SK-N-SH (cell line): ENCODE results near the gene RGL1. TPM values are rescaled to one million over a fixed set of nuclear protein-coding genes. Genes with fewer than 3 reads are reported as not detected.

Experiments
- CTCF ChIA-PET: fragments of 300-600, 350-600 bp; formaldehyde crosslinking; extraction: SDS; loops from one replicate; lab custom pipeline; 2021; lab: Yijun Ruan, JAX
- POLR2A ChIA-PET: fragments of 350-600 bp; sonication (Branson Sonifier 250); formaldehyde crosslinking; extraction: SDS; loops from one replicate; lab custom pipeline; 2020; ENCODE audit warnings: antibody characterized with exemption, inconsistent platforms; lab: Yijun Ruan, JAX
- DNase-seq: peaks from one replicate; pipeline ENCODE4 v3.0.0; 2012
- H2AFZ ChIP-seq: fragments of 200-600 bp; sonication (generic); 2 replicates; pipeline ENCODE4 v1.8.1; 2016; ENCODE audit warnings: antibody characterized with exemption, mild to moderate bottlenecking, low read depth
- H3F3A ChIP-seq: fragments of 200-600 bp; sonication (generic); replicated peaks from 2 replicates; pipeline ENCODE3; 2016; ENCODE audit warnings: antibody characterized with exemption, mild to moderate bottlenecking; ENCODE audit not compliant: insufficient read depth
- H3K27ac ChIP-seq, 2 experiments: fragments of 200-500 bp in 1 of 2; fragments of 200-600 bp in 1 of 2; sonication (Bioruptor generic) in 1 of 2; sonication (generic), shearing (Covaris generic) in 1 of 2; 2 replicates each; pipeline versions ENCODE4 v1.5.1 to v1.6.1; 2014 to 2016; ENCODE audit warnings: low read depth in 2 of 2, inconsistent platforms in 1 of 2, low read length in 1 of 2, mild to moderate bottlenecking in 1 of 2, mixed read lengths in 1 of 2
- H3K27me3 ChIP-seq: fragments of 200-600 bp; sonication (generic), shearing (Covaris generic); 2 replicates; pipeline ENCODE4 v1.6.1; 2016; ENCODE audit warnings: mixed run types; ENCODE audit not compliant: insufficient read depth
- H3K36me3 ChIP-seq, 2 experiments: fragments of 200-500 bp in 1 of 2; fragments of 200-600 bp in 1 of 2; sonication (Bioruptor generic) in 1 of 2; sonication (generic) in 1 of 2; replicated peaks in 1 of 2; 2 replicates each; pipeline versions ENCODE3 to v1.5.1; 2014 to 2016; ENCODE audit warnings: low read length in 1 of 2, mild to moderate bottlenecking in 1 of 2; ENCODE audit not compliant: insufficient read depth in 2 of 2, control insufficient read depth in 1 of 2
- H3K4me1 ChIP-seq, 2 experiments: fragments of 200-500 bp in 1 of 2; fragments of 200-600 bp in 1 of 2; sonication (Bioruptor generic) in 1 of 2; sonication (generic), shearing (Covaris generic) in 1 of 2; 2 replicates each; pipeline versions ENCODE4 v1.5.1 to v1.6.1; 2014 to 2016; ENCODE audit warnings: low read depth in 1 of 2, low read length in 1 of 2, mixed run types in 1 of 2; ENCODE audit not compliant: insufficient read depth in 2 of 2, control insufficient read depth in 1 of 2
- H3K4me2 ChIP-seq: fragments of 200-600 bp; sonication (generic), shearing (Covaris generic); 2 replicates; pipeline ENCODE4 v1.6.1; 2017; ENCODE audit warnings: mixed run types
- H3K4me3 ChIP-seq, 2 experiments: fragments of 200-500 bp in 1 of 2; fragments of 200-600 bp in 1 of 2; sonication (Bioruptor generic) in 1 of 2; sonication (generic), shearing (Covaris generic) in 1 of 2; 2 replicates each; pipeline versions ENCODE4 v1.5.1 to v1.8.1; 2014 to 2016; ENCODE audit warnings: low read depth in 2 of 2, inconsistent platforms in 1 of 2, low read length in 1 of 2, mild to moderate bottlenecking in 1 of 2, mixed read lengths in 1 of 2, moderate library complexity in 1 of 2
- H3K79me2 ChIP-seq: fragments of 200-600 bp; sonication (generic); 2 replicates; pipeline ENCODE4 v1.8.1; 2017; ENCODE audit warnings: mild to moderate bottlenecking; ENCODE audit not compliant: insufficient read depth
- H3K9ac ChIP-seq: fragments of 200-600 bp; sonication (generic); 2 replicates; pipeline ENCODE4 v1.6.1; 2017; ENCODE audit warnings: mixed run types
- H3K9me2 ChIP-seq: fragments of 200-600 bp; sonication (generic); 2 replicates; pipeline ENCODE4 v1.6.1; 2017; ENCODE audit warnings: mixed run types
- H3K9me3 ChIP-seq: fragments of 200-600 bp; sonication (generic); 2 replicates; pipeline ENCODE4 v1.6.1; 2017; ENCODE audit warnings: mixed run types, mild to moderate bottlenecking, moderate library complexity
- H4K20me1 ChIP-seq: fragments of 200-600 bp; sonication (generic); 2 replicates; pipeline ENCODE4 v1.6.1; 2017; ENCODE audit warnings: mild to moderate bottlenecking, mixed run types; ENCODE audit not compliant: insufficient read depth
- CHD2 ChIP-seq: fragments of 150-350 bp; IDR thresholded peaks from 2 replicates; pipeline ENCODE4 v1.6.1; 2018; ENCODE audit warnings: low read length; ENCODE audit not compliant: partially characterized antibody
- ELF1 ChIP-seq: IDR thresholded peaks from 2 replicates; pipeline ENCODE4 v1.4.0; 2012
- EP300 ChIP-seq, 2 experiments: IDR thresholded peaks; 2 replicates each; pipeline versions ENCODE4 v1.4.0 to v1.6.1; 2012; ENCODE audit warnings: borderline replicate concordance in 1 of 2, low read depth in 1 of 2, low read length in 1 of 2
- EZH2phosphoT487 ChIP-seq: fragments of 200-600 bp; sonication (generic); IDR thresholded peaks from 2 replicates; pipeline ENCODE4 v1.6.1; 2017; ENCODE audit warnings: low read depth, mixed run types, mild to moderate bottlenecking, antibody characterized with exemption, moderate library complexity, borderline replicate concordance
- FOSL2 ChIP-seq: IDR thresholded peaks from 2 replicates; pipeline ENCODE4 v1.4.0; 2012; ENCODE audit warnings: low read depth, mild to moderate bottlenecking, moderate library complexity, borderline replicate concordance
- FOXJ3 ChIP-seq: sonication (generic); formaldehyde crosslinking; IDR thresholded peaks from 2 replicates; pipeline ENCODE4 v1.5.1; 2020; ENCODE audit warnings: mild to moderate bottlenecking, missing genetic modification reagents
- FOXM1 ChIP-seq: IDR thresholded peaks from 2 replicates; pipeline ENCODE4 v1.4.0; 2012; ENCODE audit warnings: low read depth, mild to moderate bottlenecking
- GABPA ChIP-seq: IDR thresholded peaks from 2 replicates; pipeline ENCODE4 v1.4.0; 2012; ENCODE audit warnings: low read depth, mild to moderate bottlenecking
- GATA2 ChIP-seq: sonication (generic); formaldehyde crosslinking; IDR thresholded peaks from 2 replicates; pipeline ENCODE4 v1.5.0; 2020; ENCODE audit warnings: mild to moderate bottlenecking, missing genetic modification reagents
- IRF3 ChIP-seq: fragments of 150-350 bp; IDR thresholded peaks from 2 replicates; pipeline ENCODE4 v1.6.1; 2016; ENCODE audit warnings: mild to moderate bottlenecking, low read depth, low read length
- JUND ChIP-seq: IDR thresholded peaks from 2 replicates; pipeline ENCODE4 v1.4.0; 2012
- MAX ChIP-seq: IDR thresholded peaks from 2 replicates; pipeline ENCODE4 v1.4.0; 2012; ENCODE audit warnings: low read depth
- MXI1 ChIP-seq: IDR thresholded peaks from 2 replicates; pipeline ENCODE4 v1.6.1; 2012; ENCODE audit warnings: mild to moderate bottlenecking, low read depth, low read length, improper control_type of control experiment
- NFIC ChIP-seq: IDR thresholded peaks from 2 replicates; pipeline ENCODE4 v1.4.0; 2012; ENCODE audit warnings: borderline replicate concordance
- NRF1 ChIP-seq: IDR thresholded peaks from 2 replicates; pipeline ENCODE4 v1.6.1; 2012; ENCODE audit warnings: low read depth, mild to moderate bottlenecking, low read length
- POLR2AphosphoS5 ChIP-seq: IDR thresholded peaks from 2 replicates; pipeline ENCODE4 v1.6.1; 2012; ENCODE audit warnings: low read depth, low read length
- RCOR1 ChIP-seq: fragments of 150-350 bp; IDR thresholded peaks from 2 replicates; pipeline ENCODE4 v1.6.1; 2017; ENCODE audit warnings: antibody characterized with exemption, low read length
- RFX5 ChIP-seq: IDR thresholded peaks from 2 replicates; pipeline ENCODE4 v1.6.1; 2012; ENCODE audit warnings: mild to moderate bottlenecking, improper control_type of control experiment, low read length
- RXRA ChIP-seq: IDR thresholded peaks from 2 replicates; pipeline ENCODE4 v1.4.0; 2012; ENCODE audit warnings: low read depth, mild to moderate bottlenecking, borderline replicate concordance
- SIN3A ChIP-seq: IDR thresholded peaks from 2 replicates; pipeline ENCODE4 v1.6.1; 2012; ENCODE audit warnings: low read depth, mild to moderate bottlenecking, low read length, moderate library complexity, borderline replicate concordance
- SMC3 ChIP-seq: IDR thresholded peaks from 2 replicates; pipeline ENCODE4 v1.6.1; 2012; ENCODE audit warnings: low read depth, low read length, improper control_type of control experiment
- TAF1 ChIP-seq: IDR thresholded peaks from 2 replicates; pipeline ENCODE4 v1.6.1; 2012; ENCODE audit warnings: low read depth, mild to moderate bottlenecking, low read length, moderate library complexity, borderline replicate concordance
- TCF12 ChIP-seq: IDR thresholded peaks from 2 replicates; pipeline ENCODE4 v1.4.0; 2012
- TEAD4 ChIP-seq: IDR thresholded peaks from 2 replicates; pipeline ENCODE4 v1.4.0; 2012; ENCODE audit warnings: mild to moderate bottlenecking, borderline replicate concordance; ENCODE audit not compliant: insufficient read depth
- USF1 ChIP-seq: IDR thresholded peaks from 2 replicates; pipeline ENCODE4 v1.4.0; 2012; ENCODE audit warnings: low read depth, borderline replicate concordance
- YY1 ChIP-seq: IDR thresholded peaks from 2 replicates; pipeline ENCODE4 v1.4.0; 2012; ENCODE audit warnings: low read depth, mild to moderate bottlenecking
- WGBS: methylation state at CpG from one replicate; pipeline ENCODE4 v1.1.6; 2017; ENCODE audit warnings: low lambda C conversion rate; 5-methylcytosine and 5-hydroxymethylcytosine counted together
- polyA plus RNA-seq, 3 experiments: library from polyadenylated mRNA; depleted of rRNA; stranded (reverse); fragments of >200 nt; gene quantifications; 2 replicates each; pipeline ENCODE4 v1.2.3, GENCODE V29; 2012
- TF ChIP-seq, protein P1 (sequence below): fragments of 200-600 bp; sonication (generic); IDR thresholded peaks from 2 replicates; pipeline ENCODE4 v1.6.1; 2017; ENCODE audit warnings: antibody characterized with exemption, mild to moderate bottlenecking, moderate library complexity
- TF ChIP-seq, protein P2 (sequence below): fragments of 150-350 bp; IDR thresholded peaks from 2 replicates; pipeline ENCODE4 v1.6.1; 2017; ENCODE audit warnings: antibody characterized with exemption, low read length, low read depth, borderline replicate concordance

RGL1 gene
- polyA plus RNA-seq, 1 of the 3 experiments (the other 2 are of a cell fraction) = 8.3 TPM

- TF ChIP-seq RCOR1 = no peak
- TF ChIP-seq RFX5 = no peak
- no peak for TF ChIP-seq TAF1
- TF ChIP-seq SIN3A = no peak
- no peak for TF ChIP-seq GABPA
- peak; percentile 48; the same call in 1 of the 2 replicates for TF ChIP-seq FOSL2
- TF ChIP-seq YY1 = no peak
- TF ChIP-seq, protein P1, sequence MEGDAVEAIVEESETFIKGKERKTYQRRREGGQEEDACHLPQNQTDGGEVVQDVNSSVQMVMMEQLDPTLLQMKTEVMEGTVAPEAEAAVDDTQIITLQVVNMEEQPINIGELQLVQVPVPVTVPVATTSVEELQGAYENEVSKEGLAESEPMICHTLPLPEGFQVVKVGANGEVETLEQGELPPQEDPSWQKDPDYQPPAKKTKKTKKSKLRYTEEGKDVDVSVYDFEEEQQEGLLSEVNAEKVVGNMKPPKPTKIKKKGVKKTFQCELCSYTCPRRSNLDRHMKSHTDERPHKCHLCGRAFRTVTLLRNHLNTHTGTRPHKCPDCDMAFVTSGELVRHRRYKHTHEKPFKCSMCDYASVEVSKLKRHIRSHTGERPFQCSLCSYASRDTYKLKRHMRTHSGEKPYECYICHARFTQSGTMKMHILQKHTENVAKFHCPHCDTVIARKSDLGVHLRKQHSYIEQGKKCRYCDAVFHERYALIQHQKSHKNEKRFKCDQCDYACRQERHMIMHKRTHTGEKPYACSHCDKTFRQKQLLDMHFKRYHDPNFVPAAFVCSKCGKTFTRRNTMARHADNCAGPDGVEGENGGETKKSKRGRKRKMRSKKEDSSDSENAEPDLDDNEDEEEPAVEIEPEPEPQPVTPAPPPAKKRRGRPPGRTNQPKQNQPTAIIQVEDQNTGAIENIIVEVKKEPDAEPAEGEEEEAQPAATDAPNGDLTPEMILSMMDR = no peak
- no peak for TF ChIP-seq MXI1
- peak in 1 of 2 experiments; percentile 21; a peak in 1 of 4 replicates for TF ChIP-seq EP300 (IDR thresholded peaks at IDR 0.05; ENCODE audit: borderline replicate concordance in 1 of 2, low read depth in 1 of 2, low read length in 1 of 2)
- TF ChIP-seq, protein P2, sequence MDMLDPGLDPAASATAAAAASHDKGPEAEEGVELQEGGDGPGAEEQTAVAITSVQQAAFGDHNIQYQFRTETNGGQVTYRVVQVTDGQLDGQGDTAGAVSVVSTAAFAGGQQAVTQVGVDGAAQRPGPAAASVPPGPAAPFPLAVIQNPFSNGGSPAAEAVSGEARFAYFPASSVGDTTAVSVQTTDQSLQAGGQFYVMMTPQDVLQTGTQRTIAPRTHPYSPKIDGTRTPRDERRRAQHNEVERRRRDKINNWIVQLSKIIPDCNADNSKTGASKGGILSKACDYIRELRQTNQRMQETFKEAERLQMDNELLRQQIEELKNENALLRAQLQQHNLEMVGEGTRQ = no peak
- TF ChIP-seq CHD2 = no peak
- 0 out of 2 replicates have a peak, but pooled peaks have one; percentile 12 for TF ChIP-seq POLR2AphosphoS5
- no peak for TF ChIP-seq ELF1
- peak; percentile 42; the same call in 1 of the 2 replicates for TF ChIP-seq TEAD4
- TF ChIP-seq TCF12 = peak; percentile 69
- peak; percentile 33; the same call in 1 of the 2 replicates for TF ChIP-seq RXRA
- peak; percentile 22; the same call in 1 of the 2 replicates for TF ChIP-seq JUND
- no peak for TF ChIP-seq FOXM1
- peak; percentile 65 for TF ChIP-seq NFIC
- no peak for TF ChIP-seq FOXJ3 (CRISPR knock-in tag)
- no peak for TF ChIP-seq MAX
- TF ChIP-seq NRF1 = no peak
- TF ChIP-seq IRF3 = no peak
- TF ChIP-seq USF1 = no peak
- TF ChIP-seq GATA2 = no peak
- no peak for TF ChIP-seq SMC3
- TF ChIP-seq EZH2phosphoT487 = no peak
- Histone ChIP-seq H3K4me2 (peak overlapping the region; percentile 47; the same call in 1 of the 2 replicates), H3K36me3 (no peaks in the 10 kb centered on the region), H3K27ac (peak overlapping the region; percentile 79 to 95), H4K20me1 (no peaks in the 10 kb centered on the region), H3K79me2 (0 out of 2 replicates have a peak, but pooled peaks cover 16% of the 10 kb centered on the region), H3F3A (peaks cover 20% of the 10 kb centered on the region), H3K4me3 (peak overlapping the region in 1 of 2 experiments; percentile 16; a peak in 1 of 4 replicates), H3K9me2 (no peaks in the 10 kb centered on the region), H3K4me1 (peaks cover 17 to 22% of the 10 kb centered on the region in 2 experiments), H3K9ac (no peak overlapping the region; the same call in 1 of the 2 replicates), H3K27me3 (no peaks in the 10 kb centered on the region), H3K9me3 (no peaks in the 10 kb centered on the region), H2AFZ (peak overlapping the region; percentile 32; the same call in 1 of the 2 replicates)
- POLR2A ChIA-PET = no interaction called here
- WGBS = 45% methylated on average over 3 of the region's 3 CpGs
- DNase-seq = no peak
- CTCF ChIA-PET = no interaction called here
These were observed 17.1 kb downstream of the RGL1 start for GRCh38 chr1:183821889-183822611.
